ENCODE measurements around the gene LMNA.
"Not testable (repeated sequence)": the region's sequence is repeated elsewhere in the genome, so short reads cannot be mapped to it uniquely, and the experiment has no call there.

The LMNA gene

GRCh38 chr1:156104065-156104810, 10.3 kb upstream of the LMNA start:
- no peak for DNase-seq (ENCODE audit: low read depth in 2 of 3, low spot score in 2 of 3)

GRCh38 chr1:156104861-156105832, 9.4 kb upstream of the LMNA start:
- DNase-seq (ENCODE audit: low read depth in 2 of 3, low spot score in 2 of 3), result no peak

GRCh38 chr1:156106624-156107488, 7.7 kb upstream of the LMNA start:
- no peak for DNase-seq (ENCODE audit: low read depth in 2 of 3, low spot score in 2 of 3)

DNA sequence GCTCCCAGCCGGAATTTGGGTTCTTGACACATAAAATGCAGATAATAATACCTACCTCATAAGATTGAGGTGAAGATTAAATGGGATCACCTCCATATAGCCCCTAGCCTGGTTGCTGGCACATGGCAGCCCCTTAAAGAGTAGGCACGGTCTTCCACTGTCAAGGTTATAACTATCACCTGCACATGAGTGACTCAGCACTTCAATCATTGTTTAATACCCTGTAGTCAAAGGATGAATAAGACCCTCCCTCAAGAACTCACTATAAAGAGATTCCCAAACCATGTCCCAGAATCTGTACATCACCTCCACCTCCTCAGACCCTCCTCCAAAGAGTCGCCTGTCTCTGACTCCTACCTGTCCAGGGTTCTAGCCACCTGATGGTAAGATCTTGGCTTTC, 6.5 kb upstream of the LMNA start:
- no peak for DNase-seq (ENCODE audit: low read depth in 2 of 3, low spot score in 2 of 3)

DNA sequence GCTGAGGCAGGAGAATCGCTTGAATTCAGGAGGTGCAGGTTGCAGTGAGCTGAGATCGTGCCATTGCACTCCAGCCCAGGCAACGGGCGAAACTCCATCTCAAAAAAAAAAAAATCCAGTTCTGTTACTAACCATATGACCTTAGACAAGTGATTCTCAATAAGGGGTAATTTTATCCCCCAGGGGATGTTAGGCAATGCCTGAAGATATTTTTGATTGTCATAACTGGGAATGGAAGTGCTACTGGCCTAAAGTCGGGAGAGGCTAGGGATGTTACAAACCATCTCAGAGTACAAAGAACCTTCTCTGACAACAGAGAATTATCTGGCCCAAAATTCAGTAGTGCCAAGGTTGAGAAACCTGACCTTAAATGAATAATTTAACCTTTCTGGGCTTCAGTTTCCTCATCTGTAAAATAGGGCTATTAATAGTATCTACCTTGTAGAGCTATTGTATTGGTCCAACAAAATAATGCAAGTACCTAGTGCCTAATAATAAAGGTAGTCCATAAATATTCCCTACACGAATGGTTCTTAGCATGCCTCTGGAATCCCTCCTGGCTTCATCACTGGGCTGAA, 5.8 kb upstream of the LMNA start:
- no peak for DNase-seq (ENCODE audit: low read depth in 2 of 3, low spot score in 2 of 3)

DNA sequence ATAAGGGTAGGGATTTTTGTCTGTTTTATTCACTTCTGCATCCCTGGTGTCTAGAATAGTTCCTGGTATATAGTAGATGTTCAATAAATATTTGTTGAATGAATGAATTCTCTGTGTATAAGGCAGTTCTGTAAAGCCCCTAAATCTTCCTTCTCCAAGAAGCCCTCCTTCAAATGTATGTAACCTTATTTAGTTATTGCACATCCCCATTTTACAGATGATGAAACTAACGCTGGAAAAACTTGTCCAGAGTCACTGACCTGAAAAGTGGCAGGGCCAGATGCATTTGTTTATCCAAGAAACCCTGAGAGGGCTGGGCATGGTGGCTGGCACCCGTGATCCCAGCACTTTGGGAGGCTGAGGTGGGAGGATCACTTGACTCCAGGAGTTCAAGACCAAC, 4.3 kb upstream of the LMNA start:
- no peak for DNase-seq (ENCODE audit: low read depth in 2 of 3, low spot score in 2 of 3)

- DNase-seq (ENCODE audit: low read depth in 2 of 3, low spot score in 2 of 3), result no peak
Observed at GRCh38 chr1:156111355-156111962, 3.1 kb upstream of the LMNA start.

DNA sequence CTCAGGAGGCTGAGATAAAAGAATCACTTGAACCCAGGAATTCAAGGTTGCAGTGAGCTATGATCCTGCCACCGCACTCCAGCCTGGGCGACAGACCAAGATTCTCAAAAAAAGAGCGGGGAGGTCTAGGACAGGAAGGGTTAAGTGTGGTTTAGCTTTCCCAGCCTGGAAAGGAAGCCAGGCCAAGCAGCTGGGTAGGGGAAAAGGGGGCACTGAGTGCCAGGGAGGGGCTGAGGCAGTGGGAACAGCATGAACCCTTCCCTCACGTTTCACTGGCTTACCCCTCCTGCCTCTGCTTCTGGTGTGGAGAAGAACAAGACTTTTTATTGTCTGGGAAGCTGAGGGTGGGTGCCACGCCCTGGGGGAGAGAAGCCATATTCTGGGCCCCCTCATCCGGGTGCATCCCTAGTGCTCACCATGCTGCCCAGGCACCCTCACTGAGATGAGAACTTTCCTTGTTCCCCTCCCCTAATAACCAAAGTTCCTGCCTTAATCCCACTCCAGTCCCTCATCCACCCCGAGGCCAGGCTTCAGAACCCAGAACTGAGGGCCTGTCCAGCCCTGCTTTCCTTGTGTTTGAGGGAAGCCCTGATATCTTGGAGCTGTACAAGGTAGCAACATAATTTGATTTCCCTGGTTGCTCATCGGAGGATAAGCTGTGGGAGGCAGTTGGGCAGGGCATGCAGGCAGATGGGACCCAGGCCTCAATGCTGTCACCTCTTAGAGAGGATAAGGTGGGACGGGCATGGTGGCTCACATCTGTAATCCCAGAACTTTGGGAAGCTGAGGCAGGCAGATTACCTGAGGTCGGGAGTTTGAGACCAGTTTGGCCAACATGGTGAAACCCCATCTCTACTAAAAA, 2.0 kb upstream of the LMNA start:
- no peak for DNase-seq (ENCODE audit: low read depth in 2 of 3, low spot score in 2 of 3)

DNA sequence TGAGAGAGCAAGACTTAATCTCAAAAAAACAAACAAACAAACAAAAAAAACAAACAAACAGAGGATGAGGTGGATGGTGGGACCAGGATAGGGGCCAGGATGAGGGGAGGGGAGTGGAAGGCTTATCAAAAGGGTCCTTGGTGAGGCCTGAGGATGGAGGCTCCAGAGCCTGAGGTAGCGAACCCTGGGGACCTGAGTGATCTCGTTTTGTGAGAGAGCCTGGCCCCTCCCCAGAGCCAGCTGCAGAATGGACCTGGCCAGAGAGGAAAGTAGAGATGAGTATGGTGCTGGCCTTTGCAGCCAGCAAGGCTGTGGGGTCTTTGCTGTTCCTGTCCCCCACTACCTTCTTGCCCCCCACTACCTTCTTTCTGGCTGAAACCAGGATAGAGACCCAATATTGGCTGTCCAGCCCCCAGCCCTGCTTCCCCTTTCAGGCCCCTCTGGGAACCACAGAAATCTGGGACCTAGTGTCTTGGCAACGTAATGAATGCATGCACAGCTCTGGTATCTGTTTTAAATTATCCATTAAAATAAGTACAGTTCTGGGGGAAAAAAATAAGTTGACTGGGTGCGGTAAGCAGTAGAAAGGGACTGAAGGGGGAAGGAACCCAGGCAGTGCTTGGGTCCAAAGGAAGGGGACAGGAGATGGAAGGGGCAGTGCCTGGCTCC, 1.1 kb upstream of the LMNA start:
- DNase-seq (ENCODE audit: low read depth in 2 of 3, low spot score in 2 of 3), result no peak

DNA sequence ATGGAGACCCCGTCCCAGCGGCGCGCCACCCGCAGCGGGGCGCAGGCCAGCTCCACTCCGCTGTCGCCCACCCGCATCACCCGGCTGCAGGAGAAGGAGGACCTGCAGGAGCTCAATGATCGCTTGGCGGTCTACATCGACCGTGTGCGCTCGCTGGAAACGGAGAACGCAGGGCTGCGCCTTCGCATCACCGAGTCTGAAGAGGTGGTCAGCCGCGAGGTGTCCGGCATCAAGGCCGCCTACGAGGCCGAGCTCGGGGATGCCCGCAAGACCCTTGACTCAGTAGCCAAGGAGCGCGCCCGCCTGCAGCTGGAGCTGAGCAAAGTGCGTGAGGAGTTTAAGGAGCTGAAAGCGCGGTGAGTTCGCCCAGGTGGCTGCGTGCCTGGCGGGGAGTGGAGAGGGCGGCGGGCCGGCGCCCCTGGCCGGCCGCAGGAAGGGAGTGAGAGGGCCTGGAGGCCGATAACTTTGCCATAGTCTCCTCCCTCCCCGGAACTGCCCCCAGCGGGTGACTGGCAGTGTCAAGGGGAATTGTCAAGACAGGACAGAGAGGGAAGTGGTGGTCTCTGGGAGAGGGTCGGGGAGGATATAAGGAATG, 505 bp downstream of the LMNA start:
- no peak for DNase-seq (ENCODE audit: low read depth in 2 of 3, low spot score in 2 of 3)

DNA sequence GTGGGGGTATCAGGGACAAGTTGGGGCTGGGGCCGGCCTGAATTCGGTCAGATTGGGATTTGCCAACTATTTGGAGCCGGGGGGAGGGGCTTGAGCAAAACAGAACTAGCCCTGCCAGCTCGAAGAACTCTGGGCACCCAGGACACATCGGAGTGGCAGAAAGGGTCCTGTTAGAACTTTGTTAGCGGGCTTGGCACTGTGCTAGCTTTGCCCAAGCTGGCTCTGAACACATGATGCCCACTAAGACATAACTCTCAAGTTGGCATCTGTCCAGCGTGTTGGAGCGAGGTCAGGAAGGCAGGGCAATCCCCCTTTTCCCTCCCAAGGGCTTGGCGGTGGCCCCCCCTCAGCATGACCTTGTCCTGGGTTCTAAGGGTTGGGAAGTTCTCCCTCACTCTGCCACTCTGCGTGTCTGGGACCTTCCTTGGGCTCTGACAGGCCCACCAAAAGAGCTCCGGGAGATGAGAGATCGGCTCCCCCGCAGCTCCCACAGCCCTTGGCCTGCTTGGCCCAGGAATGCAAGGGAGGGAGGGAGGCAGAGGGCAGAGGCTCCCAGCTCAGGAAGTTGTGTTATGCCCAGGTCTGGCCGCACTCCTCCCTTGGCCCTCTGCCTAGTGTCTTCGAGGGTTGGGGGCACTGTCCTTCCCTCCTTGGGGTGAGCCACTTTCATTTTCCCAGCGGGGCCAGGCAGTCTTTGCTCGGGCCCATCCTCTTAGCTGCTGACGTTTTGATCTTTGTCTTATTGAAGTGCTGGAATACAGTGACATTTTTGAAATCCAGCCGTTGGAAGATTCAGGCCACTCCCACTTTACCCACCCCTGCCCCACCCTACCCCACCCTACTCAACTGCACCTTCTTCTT, 1.2 kb downstream of the LMNA start:
- DNase-seq (ENCODE audit: low read depth in 2 of 3, low spot score in 2 of 3), result no peak

GRCh38 chr1:156116731-156117130, 2.2 kb downstream of the LMNA start:
- not testable (repeated sequence) for DNase-seq (ENCODE audit: low read depth in 2 of 3, low spot score in 2 of 3)

GRCh38 chr1:156117414-156118176, 3.1 kb downstream of the LMNA start:
- no peak for DNase-seq (ENCODE audit: low read depth in 2 of 3, low spot score in 2 of 3)

- DNase-seq (ENCODE audit: low read depth in 2 of 3, low spot score in 2 of 3), result no peak
Observed at GRCh38 chr1:156118177-156118868, 3.8 kb downstream of the LMNA start.

- no peak for DNase-seq (ENCODE audit: low read depth in 2 of 3, low spot score in 2 of 3)
Observed at GRCh38 chr1:156119503-156120209, 5.1 kb downstream of the LMNA start.

DNA sequence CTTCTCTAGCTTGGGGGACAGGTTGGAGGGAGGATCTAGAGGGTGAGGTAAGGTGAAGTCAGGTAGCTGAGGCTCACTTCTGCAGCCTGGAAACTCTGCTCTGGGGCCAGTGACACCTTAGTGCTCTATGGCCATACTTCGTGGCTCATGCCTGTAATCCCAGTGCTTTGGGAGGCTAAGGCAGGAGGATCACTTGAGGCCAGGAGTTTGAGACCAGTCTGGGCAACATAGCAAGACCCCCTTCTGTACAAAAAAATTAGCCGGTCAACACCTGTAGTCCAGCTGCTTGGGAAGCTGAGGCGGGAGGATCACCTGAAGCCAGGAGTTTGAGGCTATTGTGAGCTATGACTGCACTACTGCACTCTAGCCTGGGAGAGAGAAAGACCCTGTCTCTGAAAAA, 5.8 kb downstream of the LMNA start:
- DNase-seq (ENCODE audit: low read depth in 2 of 3, low spot score in 2 of 3), result no peak
